ENCODE measurements around the gene HCAR2. TPM values are rescaled to one million over a fixed set of nuclear protein-coding genes. Genes with fewer than 3 reads are reported as not detected.

HCAR2 gene
- total and polyA plus RNA-seq, 2 of the 13 experiments (the other 11 are each of a cell fraction or from before 2014, with no cell fraction given): 0.09 to 5.6 TPM

GRCh38 chr12:122752464-122753318 is 49.5 kb upstream of the HCAR2 start, which contains the start of gene DENR (continued):
- TF ChIP-seq KAT2B (IDR thresholded peaks at IDR 0.05; ENCODE audit: borderline replicate concordance, low read depth, low read length): no peak
- TF ChIP-seq ASH2L (IDR thresholded peaks at IDR 0.05; ENCODE audit: insufficient read length, low read depth, low read length): peak; percentile 83
- TF ChIP-seq ATF5 (CRISPR knock-in tag; IDR thresholded peaks at IDR 0.05; ENCODE audit: low read depth): no peak
- TF ChIP-seq ZNF431 (CRISPR knock-in tag; IDR thresholded peaks at IDR 0.05; ENCODE audit: borderline replicate concordance, low read depth): no peak
- TF ChIP-seq ZNF382 (CRISPR knock-in tag; IDR thresholded peaks at IDR 0.05; ENCODE audit: borderline replicate concordance): no peak
- TF ChIP-seq TFDP1 (CRISPR knock-in tag; IDR thresholded peaks at IDR 0.05; ENCODE audit: borderline replicate concordance): peak; percentile 60; the same call in 1 of the 2 replicates
- peak; percentile 69 for TF ChIP-seq YY1 (IDR thresholded peaks at IDR 0.05; ENCODE audit: insufficient read depth, insufficient replicate concordance, low read depth, low read length)
- TF ChIP-seq MIER2 (CRISPR knock-in tag; IDR thresholded peaks at IDR 0.05): peak; percentile 67
- peak; percentile 87; the same call in 1 of the 2 replicates for TF ChIP-seq TFAP4 (IDR thresholded peaks at IDR 0.05; ENCODE audit: borderline replicate concordance, low read depth)
- peak; percentile 48; the same call in 1 of the 2 replicates for TF ChIP-seq ZNF691 (CRISPR knock-in tag; IDR thresholded peaks at IDR 0.05; ENCODE audit: borderline replicate concordance, low read depth)
- TF ChIP-seq ONECUT2 (CRISPR knock-in tag; IDR thresholded peaks at IDR 0.05): no peak
- TF ChIP-seq KLF6 (CRISPR knock-in tag; IDR thresholded peaks at IDR 0.05): peak; percentile 86
- TF ChIP-seq ETS1 (CRISPR knock-in tag; IDR thresholded peaks at IDR 0.05): peak; percentile 49; the same call in 1 of the 2 replicates
- TF ChIP-seq RAD51 (IDR thresholded peaks at IDR 0.05; ENCODE audit: borderline replicate concordance): no peak
- no peak for TF ChIP-seq FLYWCH1 (CRISPR knock-in tag; IDR thresholded peaks at IDR 0.05)
- TF ChIP-seq HES4 (CRISPR knock-in tag; IDR thresholded peaks at IDR 0.05; ENCODE audit: borderline replicate concordance): peak; percentile 71; the same call in 1 of the 2 replicates
- TF ChIP-seq CENPT (CRISPR knock-in tag; IDR thresholded peaks at IDR 0.05; ENCODE audit: low read depth): no peak
- no peak for TF ChIP-seq ZNF75D (CRISPR knock-in tag; IDR thresholded peaks at IDR 0.05; ENCODE audit: borderline replicate concordance)
- no peak for TF ChIP-seq ZNF543 (CRISPR knock-in tag; IDR thresholded peaks at IDR 0.05)
- TF ChIP-seq ZNF253 (CRISPR knock-in tag; IDR thresholded peaks at IDR 0.05; ENCODE audit: borderline replicate concordance): no peak
- TF ChIP-seq ZKSCAN8 (CRISPR knock-in tag; IDR thresholded peaks at IDR 0.05; ENCODE audit: borderline replicate concordance): peak; percentile 72; the same call in 1 of the 2 replicates
- TF ChIP-seq PPARG (CRISPR knock-in tag; conservative IDR thresholded peaks at IDR 0.05): peak; percentile 76
- 0 out of 2 replicates have a peak, but pooled peaks have one; percentile 12 for TF ChIP-seq BATF2 (CRISPR knock-in tag; IDR thresholded peaks at IDR 0.05)
